ENCODE data around the gene MCTP2.

The MCTP2 gene

GRCh38 chr15:94265009-94265408 is 33.6 kb downstream of the MCTP2 start:
- DNase-seq, result no peak

DNA sequence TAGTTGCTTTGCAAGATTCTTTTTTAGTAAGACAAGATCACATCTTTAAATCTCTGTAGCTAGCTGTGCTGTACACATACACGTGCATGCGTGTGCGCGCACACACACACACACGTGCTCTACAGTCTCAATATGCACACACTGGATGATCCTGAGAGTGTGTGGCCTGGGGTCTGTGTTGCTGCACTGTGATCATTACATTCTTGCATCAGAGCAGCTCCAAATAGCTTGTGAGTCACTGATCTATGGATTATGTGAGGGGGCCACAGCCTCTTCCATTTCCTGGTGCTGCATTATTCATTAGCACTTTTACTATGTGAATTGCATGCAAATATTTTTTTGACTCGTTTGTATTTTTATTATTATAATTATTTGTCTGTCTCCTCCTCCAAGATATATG is 34.6 kb downstream of the MCTP2 start:
- no peak for DNase-seq

DNA sequence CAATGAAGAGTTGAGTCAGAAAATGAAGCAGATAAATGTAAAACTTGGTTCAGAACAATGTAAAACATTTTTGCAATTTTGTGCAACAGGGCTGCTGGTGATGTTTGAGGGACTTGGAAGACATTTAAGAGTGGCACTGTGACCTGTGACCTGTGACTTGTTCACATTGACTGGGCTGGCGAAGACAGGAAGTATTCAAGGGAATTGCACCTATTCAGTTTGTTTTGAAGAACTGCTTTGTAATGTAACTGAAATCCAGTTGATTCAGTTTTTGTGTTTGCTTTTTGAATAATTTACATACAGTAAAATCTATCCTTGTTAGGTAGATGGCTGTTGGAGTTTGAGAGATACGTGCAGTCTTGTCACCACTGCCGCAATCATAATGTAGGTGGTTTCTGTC is 35.4 kb downstream of the MCTP2 start:
- DNase-seq, result no peak

DNA sequence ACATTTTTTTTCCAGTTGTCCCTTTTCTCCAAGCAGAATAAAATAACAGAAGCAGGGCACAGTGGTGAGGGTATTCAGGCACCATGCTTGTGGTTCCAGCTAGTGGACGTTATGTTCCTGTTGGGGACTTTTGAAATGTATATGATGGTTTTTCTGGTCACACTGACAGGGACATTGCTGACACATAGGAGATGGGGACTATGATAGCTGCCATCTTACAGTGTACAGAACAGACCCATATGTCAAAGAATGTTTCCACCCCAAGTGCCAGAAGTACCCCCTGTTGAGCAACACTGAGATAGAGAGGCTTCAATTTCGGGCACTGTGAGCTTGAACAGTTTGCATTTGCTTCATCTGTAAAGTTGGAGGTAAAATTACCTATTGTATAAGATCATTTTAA is 38.6 kb downstream of the MCTP2 start:
- no peak for DNase-seq

DNA sequence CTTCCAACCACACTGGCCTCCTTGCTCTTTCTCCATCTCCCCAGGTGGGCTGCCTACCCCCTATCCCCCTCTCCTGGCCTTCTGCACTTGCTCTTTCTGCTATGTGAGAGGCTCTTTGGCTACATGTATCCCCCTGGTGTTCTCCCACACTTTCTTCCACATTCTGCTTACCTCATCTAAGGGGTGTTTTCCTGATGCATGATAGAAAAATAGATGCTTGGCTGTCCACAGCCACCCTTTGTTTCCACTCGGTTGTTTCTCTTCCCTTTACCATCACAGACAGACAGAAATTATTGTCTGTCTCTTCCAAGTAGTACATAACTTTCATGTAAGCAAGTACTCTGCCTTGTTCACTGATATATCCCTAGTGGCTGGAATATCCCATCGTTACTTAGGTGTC is 39.2 kb downstream of the MCTP2 start:
- DNase-seq, result no peak

DNA sequence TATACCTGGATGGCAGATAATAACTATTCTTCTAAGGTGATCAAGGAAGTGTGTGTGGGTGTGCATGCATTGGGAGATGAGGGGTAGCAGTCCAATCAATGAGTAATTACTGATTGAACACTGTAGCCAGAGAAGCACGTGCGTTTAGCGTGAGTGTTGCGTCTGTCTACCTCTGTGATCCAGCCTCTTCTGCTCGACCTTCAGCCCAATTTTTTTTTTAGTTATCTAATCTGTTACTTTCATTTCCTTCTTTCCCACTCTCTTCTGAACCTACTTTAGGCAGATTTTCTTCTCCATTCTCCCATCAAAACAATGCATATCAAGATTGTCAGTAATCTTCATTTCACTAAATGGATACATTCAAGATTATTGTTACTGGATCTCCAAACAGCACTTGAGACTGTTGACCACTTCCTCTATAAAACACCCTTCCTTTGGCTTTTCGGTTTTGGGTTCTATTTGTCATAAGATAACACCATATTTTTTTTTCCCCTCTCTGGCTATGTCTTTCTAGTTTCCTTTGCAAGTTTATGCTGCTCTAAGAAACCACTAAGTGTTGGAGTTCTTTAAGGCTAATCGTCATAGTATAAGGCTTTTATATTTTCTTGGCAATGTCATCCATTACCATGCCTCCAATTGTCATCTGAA is 41.0 kb downstream of the MCTP2 start:
- DNase-seq, result no peak

DNA sequence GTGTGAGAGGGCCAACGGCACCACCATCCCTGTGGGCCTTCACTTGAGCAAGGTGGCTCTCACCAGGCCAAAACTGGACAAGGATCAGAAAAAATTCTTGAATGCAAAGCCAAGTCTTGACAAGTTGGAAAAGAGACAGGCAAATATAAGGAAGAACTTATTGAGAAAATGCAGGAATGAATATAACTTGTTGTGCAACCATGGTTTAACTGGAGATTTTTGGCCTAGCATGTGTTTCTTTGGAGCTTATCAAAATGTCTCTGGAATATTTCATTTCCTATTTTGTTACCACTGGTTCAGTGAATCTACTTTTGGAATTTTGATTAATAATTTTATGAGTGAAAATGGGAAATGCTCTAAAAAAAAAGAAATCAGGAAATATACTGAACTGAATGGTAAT is 42.5 kb downstream of the MCTP2 start:
- DNase-seq, result no peak

- no peak for DNase-seq
These were observed 43.4 kb downstream of the MCTP2 start for GRCh38 chr15:94274745-94275144.

GRCh38 chr15:94277485-94277884 is 46.1 kb downstream of the MCTP2 start:
- no peak for DNase-seq

GRCh38 chr15:94279736-94280135 is 48.4 kb downstream of the MCTP2 start:
- no peak for DNase-seq

DNA sequence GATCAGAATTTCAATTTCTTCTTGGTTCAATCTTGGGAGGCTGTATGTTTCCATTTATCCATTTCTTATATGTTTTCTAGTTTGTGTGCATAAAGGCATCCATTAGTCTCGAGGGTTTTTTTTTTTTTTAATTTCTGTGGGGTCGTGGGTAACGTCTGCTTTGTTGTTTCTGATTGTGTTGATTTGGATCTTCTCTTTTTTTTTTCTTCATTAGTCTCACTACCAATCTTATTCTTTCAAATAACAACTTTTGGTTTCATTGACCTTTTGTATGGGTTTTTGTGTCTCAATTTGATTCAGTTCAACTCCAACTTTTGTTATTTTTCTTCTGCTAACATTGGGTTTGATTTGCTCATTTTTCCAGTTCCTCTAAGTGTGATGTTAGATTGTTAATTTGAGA is 48.9 kb downstream of the MCTP2 start:
- no peak for DNase-seq

GRCh38 chr15:94282269-94283250 is 51.2 kb downstream of the MCTP2 start:
- DNase-seq, result no peak

GRCh38 chr15:94286583-94286982 is 55.2 kb downstream of the MCTP2 start:
- DNase-seq, result no peak

GRCh38 chr15:94287794-94288246 is 56.5 kb downstream of the MCTP2 start:
- peak; percentile 81 for DNase-seq

- no peak for DNase-seq
These were observed 59.4 kb downstream of the MCTP2 start for GRCh38 chr15:94290730-94291129.

DNA sequence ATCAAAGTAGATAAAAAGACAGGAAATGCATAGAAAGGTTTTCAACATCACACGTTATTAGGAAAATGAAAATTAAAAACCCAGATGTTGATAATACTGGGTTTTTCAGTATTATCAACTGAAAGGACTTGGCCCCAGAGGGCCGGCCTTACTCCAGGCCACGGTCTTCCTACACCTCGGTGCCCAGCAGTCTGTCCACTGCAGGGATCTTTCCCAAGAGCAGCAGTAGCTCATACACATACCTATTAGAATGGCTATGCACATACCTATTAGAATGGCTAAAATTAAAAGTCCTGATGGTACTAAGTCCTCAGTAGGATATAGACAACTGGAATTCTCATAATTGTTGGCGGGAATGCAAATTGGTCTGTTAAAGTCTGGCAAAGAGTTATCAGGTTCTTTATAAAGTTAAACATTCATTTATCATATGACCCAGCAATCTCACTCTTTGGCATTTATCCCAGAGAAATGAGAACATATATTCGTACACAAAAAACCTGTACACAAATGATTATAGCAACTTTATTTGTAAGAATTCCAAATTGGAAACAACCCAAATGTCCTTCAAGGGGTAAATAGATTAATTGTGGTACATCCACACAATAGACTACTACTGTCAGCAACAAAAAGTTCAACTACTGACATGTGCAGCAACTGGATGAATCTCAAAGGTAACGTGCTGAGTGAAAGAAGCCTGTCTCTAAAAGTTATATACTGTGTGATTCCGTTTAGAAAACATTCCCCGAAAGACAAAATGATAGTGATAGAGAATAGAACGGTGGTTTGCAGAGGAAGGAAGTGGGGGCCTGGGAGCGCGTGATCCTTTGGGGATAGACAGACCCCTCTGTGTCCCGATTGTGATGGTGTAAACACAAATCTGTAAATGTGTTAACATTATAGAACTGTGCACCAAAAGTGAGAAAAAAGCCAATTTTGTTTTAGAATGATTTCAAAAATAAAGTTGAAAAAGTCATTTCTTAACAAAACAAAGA is 62.3 kb downstream of the MCTP2 start:
- DNase-seq, result no peak

- no peak for DNase-seq
These were observed 63.2 kb downstream of the MCTP2 start for GRCh38 chr15:94294556-94294955.

GRCh38 chr15:94295275-94295674 is 63.9 kb downstream of the MCTP2 start:
- no peak for DNase-seq

GRCh38 chr15:94296717-94297116 is 65.4 kb downstream of the MCTP2 start:
- DNase-seq, result no peak

- no peak for DNase-seq
These were observed 66.2 kb downstream of the MCTP2 start for GRCh38 chr15:94297558-94297957.

- DNase-seq, result no peak
These were observed 67.0 kb downstream of the MCTP2 start for GRCh38 chr15:94298364-94298763.

DNA sequence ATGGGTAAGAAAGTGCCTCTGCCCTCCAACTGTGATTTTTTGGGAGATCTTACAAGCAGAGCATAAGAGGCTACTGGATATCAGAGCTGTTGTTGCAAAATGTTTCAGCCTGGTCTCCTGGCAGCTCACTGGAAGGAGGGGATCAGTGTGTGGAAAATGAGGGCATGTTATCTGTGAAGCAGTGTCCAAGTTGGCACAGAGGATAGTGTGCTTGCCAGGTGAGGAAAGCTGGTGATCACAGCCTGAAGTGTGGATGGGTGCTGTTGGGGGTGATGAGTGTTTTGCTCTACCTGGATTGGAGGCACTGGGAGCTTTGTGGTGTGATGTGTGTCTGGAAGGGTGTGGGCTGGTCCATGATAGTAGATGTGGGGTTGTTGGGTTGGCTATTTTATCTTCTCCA is 69.3 kb downstream of the MCTP2 start:
- no peak for DNase-seq

DNA sequence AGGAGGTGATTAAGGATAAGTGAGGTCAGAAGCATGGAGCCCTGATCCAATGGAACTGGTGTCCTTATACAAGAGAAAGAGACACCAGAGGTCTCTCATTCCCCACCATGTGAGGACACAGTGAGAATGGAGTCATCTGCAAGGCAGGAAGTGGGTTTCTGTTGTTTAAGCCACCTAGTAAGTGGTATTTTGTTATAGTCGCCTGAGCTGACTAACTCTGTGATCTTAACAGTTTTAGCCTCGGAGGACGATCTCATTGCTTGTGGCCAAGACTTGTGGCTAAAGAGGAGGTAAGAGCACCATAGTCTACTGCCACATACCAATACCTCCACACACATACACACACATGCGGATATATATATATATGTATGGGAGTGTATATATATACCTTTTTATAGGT is 73.8 kb downstream of the MCTP2 start:
- peak; percentile 46 for DNase-seq

Measured in CD4-positive, alpha-beta T cell treated with Interleukin-15 for 1 hour (primary cell).